Keratinocyte (primary cell): Measurements from ENCODE around the gene VAV2. TPM values are rescaled to one million over a fixed set of nuclear protein-coding genes. Genes with fewer than 3 reads are reported as not detected.
"Not testable (repeated sequence)": the region's sequence is repeated elsewhere in the genome, so short reads cannot be mapped to it uniquely, and the experiment has no call there.

Experiments used
- DNase-seq: peaks from one replicate; pipeline ENCODE4 v3.0.0-alpha.2; 2011; ENCODE audit warnings: low read depth, missing footprints, low spot score
- FAIRE-seq: peaks from 2 replicates; lab custom pipeline; 2011; peaks lifted over from hg19 to GRCh38; lab: Jason Lieb, UNC
- H2AFZ ChIP-seq: 2 replicates; pipeline ENCODE4 v1.6.0; 2012; ENCODE audit warnings: low read length, control low read depth, inconsistent platforms; ENCODE audit not compliant: control insufficient read depth
- H3K27ac ChIP-seq: 2 replicates; pipeline ENCODE4 v1.5.1; 2011; ENCODE audit warnings: low read length; ENCODE audit not compliant: control insufficient read depth, insufficient read depth
- H3K27me3 ChIP-seq: 3 replicates; pipeline ENCODE4 v1.6.0; 2011; ENCODE audit warnings: low read length; ENCODE audit not compliant: control insufficient read depth, insufficient read depth; ENCODE audit errors: extremely low read depth
- H3K36me3 ChIP-seq, 2 experiments: 2 replicates in 1 of 2; 3 replicates in 1 of 2; pipeline ENCODE4 v1.5.1; 2011; ENCODE audit warnings: low read length in 2 of 2, mild to moderate bottlenecking in 1 of 2; ENCODE audit not compliant: control insufficient read depth in 2 of 2, insufficient read depth in 2 of 2; ENCODE audit errors: extremely low read depth in 1 of 2
- H3K4me1 ChIP-seq: 3 replicates; pipeline ENCODE4 v1.5.1; 2011; ENCODE audit warnings: low read length; ENCODE audit not compliant: control insufficient read depth, insufficient read depth; ENCODE audit errors: extremely low read depth
- H3K4me2 ChIP-seq: 3 replicates; pipeline ENCODE4 v1.6.0; 2011; ENCODE audit warnings: low read depth, low read length; ENCODE audit not compliant: control insufficient read depth, insufficient read depth; ENCODE audit errors: extremely low read depth
- H3K4me3 ChIP-seq, 3 experiments: fragments of 200-600 bp in 1 of 3; sonication (generic) in 1 of 3; 2 replicates in 2 of 3; 3 replicates in 1 of 3; pipeline ENCODE4 v1.5.1; 2011 to 2016; ENCODE audit warnings: low read length in 3 of 3, mild to moderate bottlenecking in 3 of 3, control low read depth in 2 of 3, inconsistent platforms in 1 of 3, low read depth in 1 of 3, mixed read lengths in 1 of 3, mixed run types in 1 of 3, moderate library complexity in 1 of 3; ENCODE audit not compliant: control insufficient read depth in 2 of 3, insufficient read depth in 2 of 3; ENCODE audit errors: extremely low read depth in 1 of 3
- H3K79me2 ChIP-seq: 2 replicates; pipeline ENCODE4 v1.6.0; 2012; ENCODE audit warnings: low read length; ENCODE audit not compliant: control insufficient read depth, insufficient read depth
- H3K9ac ChIP-seq: 3 replicates; pipeline ENCODE4 v1.6.0; 2011; ENCODE audit warnings: low read length; ENCODE audit not compliant: control insufficient read depth, insufficient read depth; ENCODE audit errors: extremely low read depth
- H3K9me1 ChIP-seq: 3 replicates; pipeline ENCODE4 v1.6.0; 2011; ENCODE audit warnings: low read length; ENCODE audit not compliant: control insufficient read depth, insufficient read depth; ENCODE audit errors: extremely low read depth
- H3K9me3 ChIP-seq: 2 replicates; pipeline ENCODE4 v1.5.1; 2012; ENCODE audit warnings: low read depth, low read length; ENCODE audit not compliant: control insufficient read depth
- H4K20me1 ChIP-seq: 3 replicates; pipeline ENCODE4 v1.6.0; 2011; ENCODE audit warnings: low read length; ENCODE audit not compliant: control insufficient read depth, insufficient read depth; ENCODE audit errors: extremely low read depth
- CTCF ChIP-seq, 3 experiments: IDR thresholded peaks in 1 of 3; conservative IDR thresholded peaks in 1 of 3; optimal IDR thresholded peaks in 1 of 3; 2 replicates in 2 of 3; 3 replicates in 1 of 3; pipeline versions ENCODE3 to v1.5.1; 2011; ENCODE audit warnings: low read length in 3 of 3, mild to moderate bottlenecking in 3 of 3, moderate library complexity in 2 of 3, control low read depth in 1 of 3, inconsistent platforms in 1 of 3; ENCODE audit not compliant: insufficient read depth in 2 of 3; ENCODE audit errors: extremely low read depth in 1 of 3
- EZH2 ChIP-seq: IDR thresholded peaks from one replicate; pipeline ENCODE4 v1.6.1; 2012; ENCODE audit warnings: inconsistent platforms, mild to moderate bottlenecking, low read length, moderate library complexity
- dilution Hi-C: fragments of 300-500 bp; cut with MboI; formaldehyde crosslinking; loops from one replicate; pipeline ENCODE4 v1.7.0; 2020; ENCODE audit warnings: low sequenced_read_pairs; ENCODE audit not compliant: extremely low pct_ligation_motif_present
- polyA plus RNA-seq, 5 experiments: library from polyadenylated mRNA; depleted of rRNA in 3 of 5; stranded (reverse) in 3 of 5; stranded (forward) in 1 of 5; unstranded in 1 of 5; fragments of >200 nt; gene quantifications; 1 replicate in 1 of 5; 2 replicates in 3 of 5; 3 replicates in 1 of 5; pipeline versions ENCODE4 v1.2.1 to v1.2.3, GENCODE V29; 2011 to 2012; ENCODE audit warnings: missing spikeins in 2 of 5, low read depth in 1 of 5, low replicate concordance in 1 of 5

Gene VAV2
- polyA plus RNA-seq, 1 donor (not counting 4 experiments of a cell fraction or from before 2014, with no cell fraction given): 16.4 TPM

- Histone ChIP-seq H3K9ac (no peak overlapping the region), H3K9me1 (no peaks in the 10 kb centered on the region), H3K27ac (no peak overlapping the region), H4K20me1 (no peaks in the 10 kb centered on the region), H3K4me3 (no peak overlapping the region), H2AFZ (no peak overlapping the region), H3K4me1 (no peaks in the 10 kb centered on the region), H3K79me2 (peaks cover 42% of the 10 kb centered on the region), H3K27me3 (no peaks in the 10 kb centered on the region), H3K36me3 (peaks cover 0 to 9% of the 10 kb centered on the region in 2 experiments), H3K9me3 (no peaks in the 10 kb centered on the region), H3K4me2 (no peak overlapping the region)
- DNase-seq: no peak
- FAIRE-seq: no peak
- dilution Hi-C loops: no loop called here
- no peak for TF ChIP-seq EZH2
- TF ChIP-seq CTCF (optimal IDR thresholded peaks at IDR 0.05 in 1 of 3, IDR thresholded peaks at IDR 0.05 in 1 of 3, conservative IDR thresholded peaks at IDR 0.05 in 1 of 3; ENCODE audit: extremely low read depth in 1 of 3, insufficient read depth in 2 of 3, low read length in 3 of 3): no peak
Observed at GRCh38 chr9:133897675-133898074, 94.4 kb downstream of the VAV2 start.

- not testable (repeated sequence) for FAIRE-seq, H2AFZ ChIP-seq, H3K4me1 ChIP-seq
Observed at GRCh38 chr9:133896007-133896406, 96.1 kb downstream of the VAV2 start.

GRCh38 chr9:133895335-133895734 is 96.8 kb downstream of the VAV2 start:
- H4K20me1 ChIP-seq: no peaks in the 10 kb centered on the region
- no peak overlapping the region for H2AFZ ChIP-seq
- H3K9ac ChIP-seq: no peak overlapping the region
- H3K36me3 ChIP-seq: peaks cover 4 to 12% of the 10 kb centered on the region in 2 experiments
- dilution Hi-C loops: no loop called here
- no peaks in the 10 kb centered on the region for H3K9me3 ChIP-seq
- no peak for TF ChIP-seq CTCF (optimal IDR thresholded peaks at IDR 0.05 in 1 of 3, IDR thresholded peaks at IDR 0.05 in 1 of 3, conservative IDR thresholded peaks at IDR 0.05 in 1 of 3; ENCODE audit: extremely low read depth in 1 of 3, insufficient read depth in 2 of 3, low read length in 3 of 3)
- no peak for TF ChIP-seq EZH2
- no peaks in the 10 kb centered on the region for H3K27me3 ChIP-seq
- no peak for DNase-seq
- H3K4me1 ChIP-seq: no peaks in the 10 kb centered on the region
- peaks cover 22% of the 10 kb centered on the region for H3K79me2 ChIP-seq
- no peak overlapping the region for H3K4me3 ChIP-seq
- no peak overlapping the region for H3K4me2 ChIP-seq
- H3K9me1 ChIP-seq: no peaks in the 10 kb centered on the region
- FAIRE-seq: no peak
- no peak overlapping the region for H3K27ac ChIP-seq

More at GRCh38 chr9:133896007-133896406, 96.1 kb downstream of the VAV2 start:
- dilution Hi-C loops, H3K9ac ChIP-seq, H3K9me3 ChIP-seq, DNase-seq, H3K9me1 ChIP-seq, H3K4me3 ChIP-seq, H3K27me3 ChIP-seq, H3K27ac ChIP-seq, H4K20me1 ChIP-seq, H3K4me2 ChIP-seq: not testable (repeated sequence)
- peaks cover 4 to 10% of the 10 kb centered on the region in 2 experiments for H3K36me3 ChIP-seq
- H3K79me2 ChIP-seq: peaks cover 25% of the 10 kb centered on the region
